GM12875 (cell line): ENCODE results near the gene SLC16A3.
A peak's percentile ranks its signal among the peaks of the same experiment; 100 is the strongest.

Source experiments
- H3K4me3 ChIP-seq: one replicate; pipeline ENCODE4 v1.5.1; 2011; ENCODE audit warnings: low read depth, low read length, control low read depth
- TF ChIP-seq, protein P1 (sequence below): IDR thresholded peaks from 2 replicates; pipeline ENCODE4 v1.5.1; 2011; ENCODE audit warnings: low read depth, mild to moderate bottlenecking, control low read depth, inconsistent platforms, low read length, moderate library complexity, borderline replicate concordance; ENCODE audit not compliant: insufficient read depth

SLC16A3 gene

GRCh38 chr17:82231312-82231561, 2.4 kb downstream of the SLC16A3 start:
- H3K4me3 ChIP-seq: peak overlapping the region; percentile 58
- TF ChIP-seq, protein P1, sequence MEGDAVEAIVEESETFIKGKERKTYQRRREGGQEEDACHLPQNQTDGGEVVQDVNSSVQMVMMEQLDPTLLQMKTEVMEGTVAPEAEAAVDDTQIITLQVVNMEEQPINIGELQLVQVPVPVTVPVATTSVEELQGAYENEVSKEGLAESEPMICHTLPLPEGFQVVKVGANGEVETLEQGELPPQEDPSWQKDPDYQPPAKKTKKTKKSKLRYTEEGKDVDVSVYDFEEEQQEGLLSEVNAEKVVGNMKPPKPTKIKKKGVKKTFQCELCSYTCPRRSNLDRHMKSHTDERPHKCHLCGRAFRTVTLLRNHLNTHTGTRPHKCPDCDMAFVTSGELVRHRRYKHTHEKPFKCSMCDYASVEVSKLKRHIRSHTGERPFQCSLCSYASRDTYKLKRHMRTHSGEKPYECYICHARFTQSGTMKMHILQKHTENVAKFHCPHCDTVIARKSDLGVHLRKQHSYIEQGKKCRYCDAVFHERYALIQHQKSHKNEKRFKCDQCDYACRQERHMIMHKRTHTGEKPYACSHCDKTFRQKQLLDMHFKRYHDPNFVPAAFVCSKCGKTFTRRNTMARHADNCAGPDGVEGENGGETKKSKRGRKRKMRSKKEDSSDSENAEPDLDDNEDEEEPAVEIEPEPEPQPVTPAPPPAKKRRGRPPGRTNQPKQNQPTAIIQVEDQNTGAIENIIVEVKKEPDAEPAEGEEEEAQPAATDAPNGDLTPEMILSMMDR: no peak

GRCh38 chr17:82231562-82232321, 2.9 kb downstream of the SLC16A3 start:
- TF ChIP-seq, protein P1: no peak
- peak overlapping the region; percentile 58 for H3K4me3 ChIP-seq

GRCh38 chr17:82232322-82232820, 3.5 kb downstream of the SLC16A3 start:
- TF ChIP-seq, protein P1: no peak
- no peak overlapping the region for H3K4me3 ChIP-seq

DNA sequence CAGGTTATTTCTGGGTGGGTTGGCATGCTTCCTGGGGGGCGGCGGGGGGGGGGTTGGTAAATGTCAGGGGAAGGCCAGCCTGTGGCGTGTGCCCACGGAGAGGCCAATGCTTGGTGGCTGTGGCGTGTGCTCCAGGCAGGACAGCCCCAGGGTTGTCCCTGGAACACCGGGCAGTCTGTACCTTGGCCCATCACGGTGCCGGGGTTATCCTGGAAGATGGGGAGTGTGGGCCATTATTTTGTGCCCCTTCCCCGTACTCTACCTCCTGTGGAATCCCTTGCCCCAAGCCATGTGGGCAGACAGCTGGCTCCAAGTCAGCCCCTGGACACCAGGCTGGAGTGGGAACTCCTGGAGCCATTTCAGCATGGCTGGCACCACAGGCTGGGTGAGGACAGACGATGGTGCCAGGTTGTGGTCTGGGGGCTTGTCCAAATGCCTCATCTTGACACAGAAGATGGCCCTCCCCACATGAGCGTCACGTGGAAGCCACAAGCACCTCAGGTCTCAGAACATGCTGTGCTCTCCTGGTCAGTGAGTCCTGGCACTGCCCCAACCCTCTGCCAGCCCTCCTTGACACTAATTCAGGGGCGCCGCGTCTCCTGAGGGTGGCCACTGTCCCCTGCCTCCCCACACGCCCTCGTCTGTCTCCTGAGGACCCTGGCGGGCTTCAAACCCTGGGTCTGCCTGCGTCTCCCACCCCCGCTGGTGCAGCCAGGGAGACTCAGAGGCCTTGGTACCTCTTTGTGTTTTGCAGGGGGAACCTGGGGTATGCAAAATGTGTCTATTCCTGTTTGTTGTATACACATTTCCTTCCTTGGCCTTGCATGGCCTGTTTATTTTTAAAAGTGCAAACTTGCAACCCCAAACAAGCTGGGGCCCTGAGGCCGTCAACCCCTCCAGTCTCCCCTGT, 4.3 kb downstream of the SLC16A3 start:
- peak overlapping the region; percentile 12 for H3K4me3 ChIP-seq

DNA sequence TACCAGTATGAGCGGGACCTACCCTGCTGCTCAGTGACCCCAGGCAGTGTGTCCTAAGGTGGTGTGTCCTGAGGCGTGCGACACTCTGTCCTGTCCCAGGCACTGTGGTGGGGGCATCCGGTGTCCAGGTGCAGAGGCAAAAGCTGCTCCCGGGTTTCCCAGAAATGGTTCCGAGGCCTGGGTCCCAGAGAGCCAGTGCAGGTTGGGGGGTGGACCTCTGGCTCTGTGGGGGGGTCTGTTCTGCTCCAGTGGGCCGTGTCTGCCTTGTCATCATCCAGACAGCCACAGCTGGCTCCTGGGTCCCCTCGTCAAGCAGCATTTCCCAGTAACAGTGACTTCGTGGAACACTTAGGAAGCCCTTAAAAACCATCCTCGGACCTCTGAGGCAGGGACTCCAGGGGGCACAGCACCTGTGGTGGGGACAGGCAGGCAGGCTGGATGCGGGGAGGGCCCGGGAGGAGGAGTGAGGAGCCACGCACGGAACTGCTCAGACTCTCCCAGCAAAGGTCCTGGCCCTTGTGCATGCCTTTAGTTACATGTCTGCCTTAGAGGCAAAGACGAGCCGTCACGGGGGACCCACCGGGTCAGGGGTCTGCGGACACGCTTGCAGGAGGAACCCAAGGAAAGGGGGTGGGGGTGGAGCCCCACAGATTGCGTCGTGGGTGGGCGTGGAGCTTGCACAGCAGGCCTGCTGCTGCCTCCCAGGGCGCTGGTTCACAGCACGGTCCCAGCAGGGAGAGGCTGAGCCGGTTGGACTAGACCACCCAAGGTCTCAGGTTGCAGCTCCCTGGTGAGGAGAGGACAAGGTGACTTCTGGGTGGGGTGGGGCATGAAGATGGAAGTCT, 5.6 kb downstream of the SLC16A3 start:
- TF ChIP-seq, protein P1: no peak
- no peak overlapping the region for H3K4me3 ChIP-seq

More for the DNA sequence above, 4.3 kb downstream of the SLC16A3 start:
- TF ChIP-seq, protein P1: no peak

DNA sequence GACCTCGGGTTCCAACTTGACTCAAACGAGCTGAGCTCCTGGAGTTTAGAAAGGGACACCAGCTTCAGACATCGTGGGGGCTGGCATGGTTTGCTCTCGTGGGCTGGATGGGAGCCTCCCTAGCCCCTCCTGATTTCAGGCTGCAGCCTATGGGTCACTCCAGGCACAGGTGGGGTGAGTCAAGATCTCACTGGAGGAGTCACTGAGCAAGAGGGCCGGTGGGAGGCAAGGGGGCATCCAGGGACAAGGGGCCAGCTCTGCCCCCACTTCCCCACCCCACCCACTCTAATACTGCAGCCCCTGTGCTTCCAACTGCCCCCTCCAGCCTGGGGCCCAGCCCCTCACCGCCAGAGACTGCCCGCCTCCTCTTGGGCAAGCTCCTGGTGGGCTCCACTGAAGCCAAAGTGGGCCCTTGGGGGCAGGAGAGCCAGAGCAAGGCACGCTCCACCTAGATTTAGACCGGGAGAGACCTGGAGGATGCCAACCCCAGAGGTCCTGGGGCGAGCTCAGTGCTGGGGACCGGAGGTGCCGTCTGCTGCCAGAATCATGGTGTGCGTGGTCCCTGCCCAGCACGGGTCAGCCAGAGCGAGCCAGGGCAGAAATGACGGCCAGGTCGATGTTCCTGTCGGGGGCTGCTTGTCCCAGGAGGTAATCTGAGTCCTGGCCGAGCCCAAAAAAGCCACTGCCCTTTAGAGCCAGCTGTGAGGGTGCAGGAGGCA, 6.4 kb downstream of the SLC16A3 start:
- TF ChIP-seq, protein P1: no peak
- H3K4me3 ChIP-seq: no peak overlapping the region
